Heart right ventricle (tissue), 16 donors: ENCODE data around the gene MCF2L2. TPM values are rescaled to one million over a fixed set of nuclear protein-coding genes. Genes with fewer than 3 reads are reported as not detected.

Source experiments
- ATAC-seq, 8 donors: fragments of 200-7000 bp; cut with Tn5 transposase; one replicate each; pipeline ENCODE4 v1.9.1; 2020; ENCODE audit warnings: mild to moderate bottlenecking in 8 of 8, moderate library complexity in 8 of 8, moderate number of reproducible peaks in 1 of 8
- DNase-seq, 2 donors: peaks; one replicate each; pipeline ENCODE4 v3.0.0-alpha.2; 2020
- H3K27ac ChIP-seq, 10 donors: fragments of 200-600 bp; sonication (generic) in 2 of 10; one replicate each; pipeline versions ENCODE4 v1.5.0 to v1.8.0; 2020 to 2022; ENCODE audit warnings: mild to moderate bottlenecking in 3 of 10
- H3K27me3 ChIP-seq, 7 donors: fragments of 200-600 bp; one replicate each; pipeline ENCODE4 v1.8.0; 2021 to 2022; ENCODE audit warnings: mild to moderate bottlenecking in 2 of 7
- H3K36me3 ChIP-seq, 9 donors: fragments of 200-600 bp; sonication (generic) in 1 of 9; one replicate each; pipeline versions ENCODE4 v1.5.0 to v1.8.0; 2020 to 2022; ENCODE audit warnings: mild to moderate bottlenecking in 2 of 9
- H3K4me1 ChIP-seq, 9 donors: fragments of 200-600 bp; sonication (generic) in 1 of 9; one replicate each; pipeline versions ENCODE4 v1.5.0 to v1.8.0; 2020 to 2022; ENCODE audit warnings: mild to moderate bottlenecking in 4 of 9
- H3K4me3 ChIP-seq, 10 donors: fragments of 200-600 bp; sonication (generic) in 2 of 10; one replicate each; pipeline versions ENCODE4 v1.5.0 to v1.8.0; 2020 to 2022; ENCODE audit warnings: mild to moderate bottlenecking in 7 of 10, moderate library complexity in 2 of 10
- H3K9me3 ChIP-seq, 11 donors: fragments of 200-600 bp in 10 of 11; sonication (generic) in 2 of 11; one replicate each; pipeline versions ENCODE4 v1.5.0 to v1.8.0; 2013 to 2022; ENCODE audit warnings: mild to moderate bottlenecking in 2 of 11, control low read depth in 1 of 11, moderate library complexity in 1 of 11
- CTCF ChIP-seq, 9 donors: fragments of 200-600 bp; sonication (generic) in 2 of 9; IDR thresholded peaks; one replicate each; pipeline versions ENCODE4 v1.5.0 to v1.8.0; 2021 to 2022; ENCODE audit warnings: antibody characterized with exemption in 9 of 9, mild to moderate bottlenecking in 5 of 9, moderate library complexity in 1 of 9
- WGBS, 2 donors: extraction: QIAGEN DNeasy Blood & Tissue Kit; methylation state at CpG; one replicate each; pipeline ENCODE4 v1.1.7; 2013; ENCODE audit warnings: inconsistent platforms in 1 of 2; 5-methylcytosine and 5-hydroxymethylcytosine counted together
- intact Hi-C, 10 donors: fragments of 100-400 bp; cut with DNase I; formaldehyde crosslinking; loops; one replicate each; pipeline versions ENCODE4 v1.11.1 to v1.14.2; 2022
- polyA plus RNA-seq, 2 donors: library from polyadenylated mRNA; stranded (reverse); fragments of 200-250 nt; gene quantifications; one replicate each; pipeline ENCODE4 v1.2.3, GENCODE V29; 2013
- total RNA-seq, 10 donors: library from RNA; stranded (reverse); fragmentation: NEBNext Ultra II Directional in 3 of 10; extraction: Animal tissue kit (Norgen Biotek cat#: 25700) in 3 of 10; gene quantifications; one replicate each; pipeline versions ENCODE4 v1.2.1 to v1.2.4, GENCODE V29; 2021 to 2023
- donor health status: Arrhythmogenic right ventricular cardiomyopathy.
- donor health status: ischemic (EF 13 %, LVEDD 7.1; RV severe dilation, severe dysfunction).
- donor health status: healthy with polysubstance abuse.
- donor health status: DM: no; HTN: yes; CAD: no.
- donor health status: DM: no; HTN: no; CAD: no.
- donor health status: ischemic (EF 25% LVEDD 6.9; RV normal size, moderate dysfunction).
- donor health status: ischemic (EF 25% LVEDD 5.7; RV mildly dilated, moderate dysfunction).
- donor health status: healthy.
- donor health status: DM: yes; HTN: yes; CAD: no.
- donor health status: Ischemic cardiomyopathy.
- donor health status: ischemic (EF 35%, LVEDD 5.7; RV mildly dilated, moderate dysfunction).
- donor health status: nonischemic (EF 11% LVEDD 7.7; RV severe dilation, severe dysfunction).
- donor health status: DM: yes; HTN: yes; CAD: no.
- donor health status: PGD.
- donor health status: ischemic (EF 29% LVEDD 5.4; RV normal size, mild dysfunction).
- donor health status: nonischemic (EF 23%, LVEDD 6.1; RV moderate dilation, normal function).

The MCF2L2 gene
- total and polyA plus RNA-seq, 12 donors = 0.09 to 1.5 (median 0.40) TPM; not detected in 1

GRCh38 chr3:183252973-183253527 is 175.4 kb downstream of the MCF2L2 start, which contains the start of gene B3GNT5:
Gene B3GNT5 (plus strand): TSS chr3:183253253. CDS start chr3:183269799, 16,546 bp downstream.
- Histone ChIP-seq H3K27me3 (peaks cover 0 to 6% (median 0%) of the 10 kb centered on the region in 7 donors), H3K27ac (peak within 1 kb of the TSS; percentile 83 to 97 (median 90)), H3K9me3 (no peaks in the 10 kb centered on the region), H3K36me3 (peaks cover 0 to 6% (median 0%) of the 10 kb centered on the region in 9 donors), H3K4me1 (peaks cover 0 to 22% (median 0%) of the 10 kb centered on the region in 9 donors), H3K4me3 (peak within 1 kb of the TSS; percentile 65 to 92 (median 80))
- no peak for TF ChIP-seq CTCF (IDR thresholded peaks at IDR 0.05)
- intact Hi-C loops = loop anchor here in 6 of 10 donors (5.0 to 10.0 kb wide), 10 partner anchors 34 to 132 kb away; no protein-coding TSS in a partner anchor
- WGBS, 2 donors = 1% methylated on average over 43 of the region's 43 CpGs
- ATAC-seq (peak; percentile 10 to 68 (median 55)), DNase-seq (peak; percentile 21 to 29)

GRCh38 chr3:183252118-183252782 is 176.2 kb downstream of the MCF2L2 start:
- WGBS, 2 donors = 95 to 96% methylated on average over 5 of the region's 5 CpGs
- intact Hi-C loops = loop anchor here in 6 of 10 donors (5.0 to 10.0 kb wide), 10 partner anchors 35 to 133 kb away; no protein-coding TSS in a partner anchor

GRCh38 chr3:183249006-183249718 is 179.3 kb downstream of the MCF2L2 start:
- DNase-seq = no peak
- no peak overlapping the region for H3K4me3 ChIP-seq
- peaks cover 0 to 20% (median 8%) of the 10 kb centered on the region in 9 donors for H3K4me1 ChIP-seq
- no peaks in the 10 kb centered on the region for H3K36me3 ChIP-seq
- intact Hi-C loops = no loop called here
- TF ChIP-seq CTCF (IDR thresholded peaks at IDR 0.05) = no peak
- H3K27ac ChIP-seq = no peak overlapping the region
- no peak for ATAC-seq
- peaks cover 0 to 6% (median 0%) of the 10 kb centered on the region in 7 donors for H3K27me3 ChIP-seq
- no peaks in the 10 kb centered on the region for H3K9me3 ChIP-seq
- WGBS, 2 donors = 83 to 85% methylated on average over 6 of the region's 6 CpGs

More at GRCh38 chr3:183252118-183252782, 176.2 kb downstream of the MCF2L2 start:
- peak overlapping the region in 6 of 10 donors; percentile 69 to 92 (median 81) for H3K4me3 ChIP-seq
- no peak for TF ChIP-seq CTCF (IDR thresholded peaks at IDR 0.05)
- DNase-seq (no peak), ATAC-seq (no peak)
- peaks cover 0 to 6% (median 0%) of the 10 kb centered on the region in 7 donors for H3K27me3 ChIP-seq
- peaks cover 0 to 22% (median 0%) of the 10 kb centered on the region in 9 donors for H3K4me1 ChIP-seq
- peak overlapping the region in 2 of 10 donors; percentile 97 for H3K27ac ChIP-seq
- peaks cover 0 to 2% (median 0%) of the 10 kb centered on the region in 9 donors for H3K36me3 ChIP-seq
- no peaks in the 10 kb centered on the region for H3K9me3 ChIP-seq

- WGBS, 2 donors = 65 to 72% methylated on average over 6 of the region's 6 CpGs
- H3K27ac ChIP-seq = no peak overlapping the region
- no peaks in the 10 kb centered on the region for H3K27me3 ChIP-seq
- H3K36me3 ChIP-seq = no peaks in the 10 kb centered on the region
- no peak for DNase-seq
- no peak overlapping the region for H3K4me3 ChIP-seq
- peak in 1 of 8 donors; percentile 35 for ATAC-seq
- peaks cover 0 to 17% (median 6%) of the 10 kb centered on the region in 11 donors for H3K9me3 ChIP-seq
- peaks cover 0 to 23% (median 6%) of the 10 kb centered on the region in 9 donors for H3K4me1 ChIP-seq
- TF ChIP-seq CTCF (IDR thresholded peaks at IDR 0.05) = no peak
- intact Hi-C loops = no loop called here
Measured at GRCh38 chr3:183247011-183247589, 181.3 kb downstream of the MCF2L2 start.
